ENCODE measurements around the gene ENOX2. TPM values are rescaled to one million over a fixed set of nuclear protein-coding genes. Genes with fewer than 3 reads are reported as not detected.

ENOX2 gene
- total RNA-seq, 1 donor from 2014 or later: 15.4 TPM

DNA sequence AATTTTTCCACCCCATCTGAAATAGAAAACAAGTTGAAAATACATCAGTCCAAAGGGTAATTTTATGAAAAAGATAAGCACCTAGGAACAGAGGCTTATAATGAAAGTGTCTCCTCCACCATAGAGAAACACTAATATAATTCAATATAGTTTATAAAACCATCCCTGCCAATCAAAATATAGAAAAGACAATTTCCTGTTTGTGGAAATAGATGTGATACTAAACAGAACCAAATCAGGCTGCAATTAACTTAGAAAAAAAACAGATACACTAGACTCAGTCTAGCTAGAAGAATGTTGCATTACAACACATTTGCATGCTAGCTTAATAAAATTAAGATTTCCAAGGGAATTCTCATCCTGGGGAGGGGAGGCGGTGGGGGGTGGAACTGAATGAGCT is 68.2 kb downstream of the ENOX2 start:
- no peak overlapping the region for H3K27ac Mint-ChIP-seq (ENCODE audit: unreplicated experiment)
- H3K36me3 Mint-ChIP-seq (ENCODE audit: unreplicated experiment): no peaks in the 10 kb centered on the region
- no peak overlapping the region for H3K4me3 Mint-ChIP-seq (ENCODE audit: unreplicated experiment)
- no peaks in the 10 kb centered on the region for H3K9me3 Mint-ChIP-seq (ENCODE audit: unreplicated experiment)
- TF ChIP-seq, protein P1, sequence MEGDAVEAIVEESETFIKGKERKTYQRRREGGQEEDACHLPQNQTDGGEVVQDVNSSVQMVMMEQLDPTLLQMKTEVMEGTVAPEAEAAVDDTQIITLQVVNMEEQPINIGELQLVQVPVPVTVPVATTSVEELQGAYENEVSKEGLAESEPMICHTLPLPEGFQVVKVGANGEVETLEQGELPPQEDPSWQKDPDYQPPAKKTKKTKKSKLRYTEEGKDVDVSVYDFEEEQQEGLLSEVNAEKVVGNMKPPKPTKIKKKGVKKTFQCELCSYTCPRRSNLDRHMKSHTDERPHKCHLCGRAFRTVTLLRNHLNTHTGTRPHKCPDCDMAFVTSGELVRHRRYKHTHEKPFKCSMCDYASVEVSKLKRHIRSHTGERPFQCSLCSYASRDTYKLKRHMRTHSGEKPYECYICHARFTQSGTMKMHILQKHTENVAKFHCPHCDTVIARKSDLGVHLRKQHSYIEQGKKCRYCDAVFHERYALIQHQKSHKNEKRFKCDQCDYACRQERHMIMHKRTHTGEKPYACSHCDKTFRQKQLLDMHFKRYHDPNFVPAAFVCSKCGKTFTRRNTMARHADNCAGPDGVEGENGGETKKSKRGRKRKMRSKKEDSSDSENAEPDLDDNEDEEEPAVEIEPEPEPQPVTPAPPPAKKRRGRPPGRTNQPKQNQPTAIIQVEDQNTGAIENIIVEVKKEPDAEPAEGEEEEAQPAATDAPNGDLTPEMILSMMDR (IDR thresholded peaks at IDR 0.05; ENCODE audit: partially characterized antibody, unreplicated experiment): no peak
- no peaks in the 10 kb centered on the region for H3K27me3 Mint-ChIP-seq (ENCODE audit: unreplicated experiment)
- H3K4me1 Mint-ChIP-seq (ENCODE audit: low read depth, unreplicated experiment): peaks cover 1% of the 10 kb centered on the region
- no peak for DNase-seq

DNA sequence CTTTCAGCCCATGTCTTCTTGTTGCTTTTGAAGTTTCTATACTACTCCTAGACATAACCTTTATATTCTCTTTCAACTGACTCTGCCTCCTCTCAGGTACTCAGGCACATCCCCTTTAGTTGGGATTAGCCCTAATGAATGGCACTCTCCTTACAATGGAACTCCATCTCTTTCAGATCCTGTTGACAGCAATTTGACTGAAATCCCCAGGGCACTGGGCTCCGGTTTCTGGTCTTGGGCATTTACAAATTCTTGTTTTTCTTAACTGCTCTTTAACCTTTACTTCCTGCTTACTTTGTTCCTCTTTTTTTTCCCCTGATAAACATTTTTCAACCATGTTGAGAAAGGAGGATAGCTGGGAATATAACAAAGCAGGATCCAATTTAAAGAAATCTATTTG is 68.9 kb downstream of the ENOX2 start:
- H3K4me3 Mint-ChIP-seq (ENCODE audit: unreplicated experiment): no peak overlapping the region
- no peaks in the 10 kb centered on the region for H3K27me3 Mint-ChIP-seq (ENCODE audit: unreplicated experiment)
- H3K4me1 Mint-ChIP-seq (ENCODE audit: low read depth, unreplicated experiment): peaks cover 1% of the 10 kb centered on the region
- no peaks in the 10 kb centered on the region for H3K36me3 Mint-ChIP-seq (ENCODE audit: unreplicated experiment)
- TF ChIP-seq, protein P1 (IDR thresholded peaks at IDR 0.05; ENCODE audit: partially characterized antibody, unreplicated experiment): no peak
- no peak overlapping the region for H3K27ac Mint-ChIP-seq (ENCODE audit: unreplicated experiment)
- H3K9me3 Mint-ChIP-seq (ENCODE audit: unreplicated experiment): no peaks in the 10 kb centered on the region
- DNase-seq: peak; percentile 21

DNA sequence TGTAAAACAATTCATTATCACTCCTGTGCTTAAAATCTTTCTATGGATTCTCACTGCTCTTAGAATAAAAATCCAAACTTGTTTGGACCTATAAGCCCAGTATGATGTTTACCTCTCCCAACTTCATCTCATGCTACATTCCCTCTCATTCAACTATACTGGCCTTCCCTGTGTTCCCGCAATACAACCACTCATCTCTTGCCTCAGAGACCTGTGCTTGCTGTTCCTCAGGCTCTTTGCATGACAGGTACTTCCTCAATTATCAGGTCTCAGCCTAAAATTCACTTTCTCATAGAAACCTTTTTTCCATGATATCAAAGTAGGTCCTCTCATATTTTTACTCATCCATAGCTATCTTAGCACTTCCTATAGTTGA is 71.7 kb downstream of the ENOX2 start:
- TF ChIP-seq, protein P1 (IDR thresholded peaks at IDR 0.05; ENCODE audit: partially characterized antibody, unreplicated experiment): no peak
- peaks cover 1% of the 10 kb centered on the region for H3K4me1 Mint-ChIP-seq (ENCODE audit: low read depth, unreplicated experiment)
- no peak overlapping the region for H3K4me3 Mint-ChIP-seq (ENCODE audit: unreplicated experiment)
- no peak overlapping the region for H3K27ac Mint-ChIP-seq (ENCODE audit: unreplicated experiment)
- H3K27me3 Mint-ChIP-seq (ENCODE audit: unreplicated experiment): no peaks in the 10 kb centered on the region
- H3K36me3 Mint-ChIP-seq (ENCODE audit: unreplicated experiment): no peaks in the 10 kb centered on the region
- no peak for DNase-seq
- no peaks in the 10 kb centered on the region for H3K9me3 Mint-ChIP-seq (ENCODE audit: unreplicated experiment)

DNA sequence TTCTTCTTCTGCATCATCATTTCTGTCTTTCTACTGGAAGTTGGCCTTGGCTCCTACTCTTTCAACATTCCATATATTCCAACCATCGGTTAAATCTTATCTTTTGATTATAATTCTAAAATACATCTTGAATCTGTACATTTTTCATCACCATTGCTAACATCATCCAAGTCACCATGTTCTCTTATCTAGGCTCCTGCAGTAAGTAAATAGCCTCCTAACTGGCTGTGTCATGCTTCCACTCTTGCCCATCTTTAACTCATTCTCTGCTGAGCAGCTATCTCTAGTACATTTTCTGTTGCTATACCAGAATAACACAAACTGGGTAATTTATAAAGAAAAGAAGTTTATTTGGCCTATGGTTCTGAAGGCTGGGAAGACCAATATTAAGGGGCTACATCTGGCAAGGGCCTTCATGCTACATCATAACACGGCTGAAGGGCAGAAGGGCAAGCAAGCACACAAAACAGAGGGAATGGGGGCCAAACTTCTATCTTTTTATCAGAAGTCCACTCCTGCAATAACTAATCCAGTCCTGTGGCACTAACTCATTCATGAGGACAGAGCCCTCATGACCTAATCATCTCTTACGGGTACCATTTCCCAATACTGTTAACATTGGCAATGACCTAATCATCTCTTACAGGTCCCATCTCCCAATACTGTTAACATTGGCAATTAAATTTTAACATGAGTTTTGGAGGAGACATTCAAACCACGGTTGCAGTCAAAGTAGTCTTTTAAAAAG is 72.2 kb downstream of the ENOX2 start:
- no peaks in the 10 kb centered on the region for H3K9me3 Mint-ChIP-seq (ENCODE audit: unreplicated experiment)
- TF ChIP-seq, protein P1 (IDR thresholded peaks at IDR 0.05; ENCODE audit: partially characterized antibody, unreplicated experiment): no peak
- no peak overlapping the region for H3K27ac Mint-ChIP-seq (ENCODE audit: unreplicated experiment)
- DNase-seq: no peak
- H3K36me3 Mint-ChIP-seq (ENCODE audit: unreplicated experiment): no peaks in the 10 kb centered on the region
- no peak overlapping the region for H3K4me3 Mint-ChIP-seq (ENCODE audit: unreplicated experiment)
- peaks cover 1% of the 10 kb centered on the region for H3K4me1 Mint-ChIP-seq (ENCODE audit: low read depth, unreplicated experiment)
- H3K27me3 Mint-ChIP-seq (ENCODE audit: unreplicated experiment): no peaks in the 10 kb centered on the region

All from glutamatergic neuron (in vitro differentiated cells).